MM.1S (cell line): ENCODE data around the gene GPER1.

Experiments
- DNase-seq: peaks from one replicate; pipeline ENCODE4 v3.0.0-alpha.2; 2015
- H2AFZ ChIP-seq: fragments of 300-600 bp; sonication (generic); 2 replicates; pipeline ENCODE4 v1.6.0; 2016; ENCODE audit warnings: antibody characterized with exemption, low read length
- H3F3A ChIP-seq: fragments of 300-600 bp; sonication (generic); 2 replicates; pipeline ENCODE4 v1.6.1; 2016; ENCODE audit warnings: mild to moderate bottlenecking, antibody characterized with exemption, low read length, moderate library complexity, mixed read lengths; ENCODE audit not compliant: insufficient read depth
- H3K27ac ChIP-seq: fragments of 300-600 bp; sonication (generic); 2 replicates; pipeline ENCODE4 v1.5.1; 2016; ENCODE audit warnings: mild to moderate bottlenecking, low read length
- H3K27me3 ChIP-seq: fragments of 300-600 bp; sonication (generic); replicated peaks from 2 replicates; pipeline ENCODE4 v1.6.0; 2016; ENCODE audit warnings: low read length; ENCODE audit not compliant: insufficient read depth
- H3K36me3 ChIP-seq: fragments of 300-600 bp; sonication (generic); replicated peaks from 2 replicates; pipeline ENCODE4 v1.6.1; 2016; ENCODE audit warnings: mild to moderate bottlenecking, low read length, mixed read lengths; ENCODE audit not compliant: insufficient read depth
- H3K4me1 ChIP-seq: fragments of 300-600 bp; sonication (generic); 2 replicates; pipeline ENCODE4 v1.6.1; 2016; ENCODE audit warnings: low read length, mixed read lengths
- H3K4me2 ChIP-seq: fragments of 300-600 bp; sonication (generic); 2 replicates; pipeline ENCODE4 v1.6.0; 2016; ENCODE audit warnings: low read depth, low read length
- H3K4me3 ChIP-seq: fragments of 300-600 bp; sonication (generic); 2 replicates; pipeline ENCODE4 v1.5.1; 2016; ENCODE audit warnings: low read length, mixed read lengths
- H3K79me2 ChIP-seq: fragments of 300-600 bp; sonication (generic); 2 replicates; pipeline ENCODE4 v1.6.1; 2016; ENCODE audit warnings: mixed run types, low read length, mixed read lengths
- H3K9ac ChIP-seq: fragments of 300-600 bp; sonication (generic); 2 replicates; pipeline ENCODE4 v1.6.1; 2016; ENCODE audit warnings: low read length, mixed read lengths
- H3K9me2 ChIP-seq: fragments of 300-600 bp; sonication (generic); replicated peaks from 2 replicates; pipeline ENCODE4 v1.6.1; 2016; ENCODE audit warnings: mild to moderate bottlenecking, low read length, mixed read lengths; ENCODE audit not compliant: insufficient read depth
- H3K9me3 ChIP-seq: fragments of 300-600 bp; sonication (generic); replicated peaks from 2 replicates; pipeline ENCODE4 v1.6.1; 2016; ENCODE audit warnings: mild to moderate bottlenecking, low read length, mixed read lengths; ENCODE audit not compliant: insufficient read depth
- H4K20me1 ChIP-seq: fragments of 300-600 bp; sonication (generic); 2 replicates; pipeline ENCODE4 v1.6.1; 2016; ENCODE audit warnings: mild to moderate bottlenecking, low read length, moderate library complexity, mixed read lengths; ENCODE audit not compliant: insufficient read depth
- CTCF ChIP-seq: fragments of 300-600 bp; sonication (generic); IDR thresholded peaks from 2 replicates; pipeline ENCODE4 v1.5.1; 2016; ENCODE audit warnings: antibody characterized with exemption, low read length, mixed read lengths
- EZH2 ChIP-seq: fragments of 300-600 bp; sonication (generic); optimal IDR thresholded peaks from 2 replicates; pipeline ENCODE3; 2017; ENCODE audit warnings: low read depth, mild to moderate bottlenecking, antibody characterized with exemption, low read length, mixed read lengths
- EZH2phosphoT487 ChIP-seq: fragments of 300-600 bp; sonication (generic); IDR thresholded peaks from 2 replicates; pipeline ENCODE4 v1.6.1; 2018; ENCODE audit warnings: antibody characterized with exemption, low read length

Gene GPER1

GRCh38 chr7:1103789-1104515 lies 16.0 kb downstream of the GPER1 start:
- TF ChIP-seq CTCF (no peak), EZH2 (no peak), EZH2phosphoT487 (no peak)
- H3K9me2 ChIP-seq = no peaks in the 10 kb centered on the region
- no peak overlapping the region for H3K9ac ChIP-seq
- H3K4me3 ChIP-seq = no peak overlapping the region
- no peaks in the 10 kb centered on the region for H3F3A ChIP-seq
- no peak for DNase-seq
- no peaks in the 10 kb centered on the region for H3K9me3 ChIP-seq
- H2AFZ ChIP-seq = no peak overlapping the region
- H3K27ac ChIP-seq = no peak overlapping the region
- no peaks in the 10 kb centered on the region for H3K36me3 ChIP-seq
- no peaks in the 10 kb centered on the region for H4K20me1 ChIP-seq
- H3K4me1 ChIP-seq = no peaks in the 10 kb centered on the region
- no peaks in the 10 kb centered on the region for H3K27me3 ChIP-seq
- H3K4me2 ChIP-seq = no peak overlapping the region
- H3K79me2 ChIP-seq = 0 out of 2 replicates have a peak, but pooled peaks cover 7% of the 10 kb centered on the region

- H2AFZ ChIP-seq = no peak overlapping the region
Observed at GRCh38 chr7:1104516-1105179, 16.7 kb downstream of the GPER1 start.

GRCh38 chr7:1105189-1105588 lies 17.3 kb downstream of the GPER1 start:
- H3K4me3 ChIP-seq = no peak overlapping the region
- H3K9me2 ChIP-seq = no peaks in the 10 kb centered on the region
- no peak overlapping the region for H3K4me2 ChIP-seq
- DNase-seq = no peak
- H3K4me1 ChIP-seq = no peaks in the 10 kb centered on the region
- H3K36me3 ChIP-seq = no peaks in the 10 kb centered on the region
- TF ChIP-seq CTCF (no peak), EZH2phosphoT487 (no peak), EZH2 (no peak)
- H2AFZ ChIP-seq = no peak overlapping the region
- H3K27me3 ChIP-seq = no peaks in the 10 kb centered on the region
- H3K27ac ChIP-seq = no peak overlapping the region
- 0 out of 2 replicates have a peak, but pooled peaks cover 7% of the 10 kb centered on the region for H3K79me2 ChIP-seq
- H4K20me1 ChIP-seq = no peaks in the 10 kb centered on the region
- no peaks in the 10 kb centered on the region for H3K9me3 ChIP-seq
- H3F3A ChIP-seq = no peaks in the 10 kb centered on the region
- no peak overlapping the region for H3K9ac ChIP-seq

More at GRCh38 chr7:1104516-1105179, 16.7 kb downstream of the GPER1 start:
- no peaks in the 10 kb centered on the region for H4K20me1 ChIP-seq
- H3K4me2 ChIP-seq = no peak overlapping the region
- H3K9me2 ChIP-seq = no peaks in the 10 kb centered on the region
- no peaks in the 10 kb centered on the region for H3K4me1 ChIP-seq
- H3K27ac ChIP-seq = no peak overlapping the region
- H3K9me3 ChIP-seq = no peaks in the 10 kb centered on the region
- H3K27me3 ChIP-seq = no peaks in the 10 kb centered on the region
- DNase-seq = no peak
- TF ChIP-seq EZH2 (no peak), EZH2phosphoT487 (no peak), CTCF (no peak)
- 0 out of 2 replicates have a peak, but pooled peaks cover 7% of the 10 kb centered on the region for H3K79me2 ChIP-seq
- H3F3A ChIP-seq = no peaks in the 10 kb centered on the region
- no peaks in the 10 kb centered on the region for H3K36me3 ChIP-seq
- H3K9ac ChIP-seq = no peak overlapping the region
- no peak overlapping the region for H3K4me3 ChIP-seq
